ENCODE data around the gene LIN7B. TPM values are rescaled to one million over a fixed set of nuclear protein-coding genes. Genes with fewer than 3 reads are reported as not detected.

Gene LIN7B
- total RNA-seq, 1 experiment from 2014 or later: 4.2 TPM

- Histone ChIP-seq H2BK120ac (ENCODE audit: low read depth, low read length, poor library complexity, severe bottlenecking) (no peak overlapping the region), H2BK15ac (ENCODE audit: low read depth, low read length) (no peak overlapping the region), H2AFZ (ENCODE audit: low read length) (no peak overlapping the region), H3K9ac (ENCODE audit: extremely low read depth, insufficient read length, low read length) (no peak overlapping the region), H3K79me1 (ENCODE audit: insufficient read depth, low read depth, low read length, poor library complexity, severe bottlenecking) (no peaks in the 10 kb centered on the region), H3K9me3 (ENCODE audit: control insufficient read depth, low read depth, low read length) (no peaks in the 10 kb centered on the region), H4K20me1 (ENCODE audit: control insufficient read depth, insufficient read depth, insufficient read length) (no peaks in the 10 kb centered on the region), H3K14ac (ENCODE audit: insufficient read depth, low read length) (no peak overlapping the region), H2AK5ac (ENCODE audit: insufficient read length, low read length) (no peak overlapping the region), H3K4ac (ENCODE audit: low read depth, low read length) (no peak overlapping the region), H3K4me2 (ENCODE audit: insufficient read depth, insufficient read length, low read length) (no peak overlapping the region), H3K23ac (ENCODE audit: insufficient read length, low read depth, low read length) (no peak overlapping the region), H3K27me3 (ENCODE audit: insufficient read depth, low read length) (no peaks in the 10 kb centered on the region), H3K4me1 (ENCODE audit: insufficient read depth, low read length) (no peaks in the 10 kb centered on the region), H3T11ph (ENCODE audit: low read length) (no peak overlapping the region), H4K5ac (ENCODE audit: insufficient read length, low read depth, low read length) (no peak overlapping the region), H3K27ac (ENCODE audit: insufficient read length, low read depth, low read length) (no peak overlapping the region), H3K79me2 (ENCODE audit: insufficient read depth, low read length) (no peaks in the 10 kb centered on the region), H2BK20ac (ENCODE audit: low read depth, low read length, poor library complexity, severe bottlenecking) (no peak overlapping the region), H3K18ac (ENCODE audit: insufficient read length, low read depth, low read length) (no peak overlapping the region), H3K23me2 (ENCODE audit: insufficient read length, low read depth, low read length, poor library complexity, severe bottlenecking) (no peaks in the 10 kb centered on the region), H3K56ac (ENCODE audit: insufficient read length, low read depth, low read length) (no peak overlapping the region), H2BK5ac (ENCODE audit: insufficient read length, low read length) (no peak overlapping the region), H4K91ac (ENCODE audit: insufficient read length, low read depth, low read length) (no peak overlapping the region), H2BK12ac (ENCODE audit: insufficient read length, low read depth, low read length) (no peak overlapping the region), H4K8ac (replicated peaks; ENCODE audit: insufficient read length, low read depth, low read length) (no peak overlapping the region)
- Mint-ChIP-seq H3K4me3 (no peak overlapping the region), H3K36me3 (ENCODE audit: insufficient read depth in 1 of 3, low read depth in 3 of 3) (peaks cover 59 to 88% (median 86%) of the 10 kb centered on the region in 3 experiments), H3K4me1 (peaks cover 6 to 32% of the 10 kb centered on the region in 2 experiments), H3K27me3 (ENCODE audit: low read depth) (no peaks in the 10 kb centered on the region; the same call in 1 of the 2 replicates), H3K9me3 (peaks cover 0 to 2% of the 10 kb centered on the region in 2 experiments; a peak in 2 of 5 replicates), H3K27ac (peak overlapping the region in 2 of 3 experiments; percentile 61 to 90; a peak in 4 of 7 replicates)
- DNase-seq: no peak
- no peak for TF ChIP-seq CTCF (conservative IDR thresholded peaks at IDR 0.05)
- no CpG with 5 or more reads among the region's 30 CpGs for WGBS (ENCODE audit: extremely low coverage, insufficient read length, low lambda C conversion rate)
These were observed 9.8 kb upstream of the LIN7B start for GRCh38 chr19:49104229-49104864.

All from H9 (cell line).